GM20000 (cell line): ENCODE results near the gene ENTPD2.
A peak's percentile ranks its signal among the peaks of the same experiment; 100 is the strongest.
"Not testable (repeated sequence)": the region's sequence is repeated elsewhere in the genome, so short reads cannot be mapped to it uniquely, and the experiment has no call there.

ENCODE experiments used
- DNase-seq: peaks from one replicate; pipeline ENCODE4 v3.0.0; 2012; ENCODE audit warnings: low spot score
- TF ChIP-seq, protein P1 (sequence below): IDR thresholded peaks from 2 replicates; pipeline ENCODE4 v1.5.1; 2012; ENCODE audit warnings: mild to moderate bottlenecking, control low read depth; ENCODE audit errors: extremely low read depth, missing control alignments

ENTPD2 gene

DNA sequence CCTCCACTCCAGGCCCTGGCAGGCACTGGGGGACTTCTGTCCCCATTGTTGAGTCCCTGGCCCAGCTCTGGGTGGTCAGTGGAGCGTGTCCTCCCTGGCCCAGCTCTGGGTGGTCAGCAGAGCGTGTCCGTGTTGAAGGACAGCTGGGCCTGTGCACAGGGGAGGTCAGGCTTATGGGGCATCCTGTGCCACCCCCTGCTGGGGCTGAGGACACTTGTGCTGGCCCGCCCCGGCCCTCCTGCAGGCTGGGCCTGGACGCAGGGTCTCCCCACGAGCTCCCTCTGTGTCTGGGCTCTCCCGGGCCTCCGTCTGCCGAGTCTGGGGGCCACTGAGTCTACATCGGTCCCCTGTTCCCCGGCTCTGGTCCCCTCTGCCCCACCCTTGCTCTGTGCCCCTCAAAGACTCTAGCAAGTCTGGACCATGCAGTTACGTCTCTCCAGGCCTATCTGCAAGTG, 46.0 kb downstream of the ENTPD2 start:
- TF ChIP-seq, protein P1, sequence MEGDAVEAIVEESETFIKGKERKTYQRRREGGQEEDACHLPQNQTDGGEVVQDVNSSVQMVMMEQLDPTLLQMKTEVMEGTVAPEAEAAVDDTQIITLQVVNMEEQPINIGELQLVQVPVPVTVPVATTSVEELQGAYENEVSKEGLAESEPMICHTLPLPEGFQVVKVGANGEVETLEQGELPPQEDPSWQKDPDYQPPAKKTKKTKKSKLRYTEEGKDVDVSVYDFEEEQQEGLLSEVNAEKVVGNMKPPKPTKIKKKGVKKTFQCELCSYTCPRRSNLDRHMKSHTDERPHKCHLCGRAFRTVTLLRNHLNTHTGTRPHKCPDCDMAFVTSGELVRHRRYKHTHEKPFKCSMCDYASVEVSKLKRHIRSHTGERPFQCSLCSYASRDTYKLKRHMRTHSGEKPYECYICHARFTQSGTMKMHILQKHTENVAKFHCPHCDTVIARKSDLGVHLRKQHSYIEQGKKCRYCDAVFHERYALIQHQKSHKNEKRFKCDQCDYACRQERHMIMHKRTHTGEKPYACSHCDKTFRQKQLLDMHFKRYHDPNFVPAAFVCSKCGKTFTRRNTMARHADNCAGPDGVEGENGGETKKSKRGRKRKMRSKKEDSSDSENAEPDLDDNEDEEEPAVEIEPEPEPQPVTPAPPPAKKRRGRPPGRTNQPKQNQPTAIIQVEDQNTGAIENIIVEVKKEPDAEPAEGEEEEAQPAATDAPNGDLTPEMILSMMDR, result no peak
- DNase-seq, result no peak

DNA sequence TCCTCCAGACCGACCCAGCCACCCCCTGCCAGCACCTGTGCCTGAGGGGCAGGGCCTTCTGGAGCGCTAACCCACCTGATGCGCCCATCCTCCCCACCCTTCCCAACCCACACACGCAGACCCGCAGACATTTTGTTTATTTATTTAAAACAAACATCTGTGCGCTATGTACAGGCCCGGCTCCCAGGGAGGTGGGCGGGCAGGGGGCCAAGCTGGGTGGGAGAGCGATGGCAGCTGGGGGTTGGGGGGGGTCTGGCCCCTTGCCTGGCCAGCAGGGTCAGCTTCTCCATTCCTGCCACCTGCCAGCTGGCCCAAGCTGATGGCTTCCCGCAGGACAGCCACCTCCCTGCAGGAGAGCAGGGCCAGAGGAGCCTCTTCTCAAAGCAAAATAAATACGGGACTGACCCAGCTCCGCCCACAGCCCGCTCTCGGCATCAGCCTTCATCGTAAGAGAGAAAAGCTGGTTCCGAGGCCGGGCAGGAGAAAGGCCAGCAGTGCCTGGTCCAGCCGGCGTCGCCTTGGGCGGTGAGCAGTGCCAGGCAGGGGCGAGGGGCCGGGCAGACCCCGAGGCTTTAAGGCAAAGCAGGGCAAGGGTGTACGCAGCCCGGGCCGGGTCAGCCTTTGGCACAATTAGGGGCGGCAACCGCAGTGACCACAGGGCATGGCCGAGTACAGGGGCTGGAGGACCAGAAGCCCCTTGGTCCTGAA, 46.6 kb downstream of the ENTPD2 start:
- TF ChIP-seq, protein P1, result no peak
- no peak for DNase-seq

DNA sequence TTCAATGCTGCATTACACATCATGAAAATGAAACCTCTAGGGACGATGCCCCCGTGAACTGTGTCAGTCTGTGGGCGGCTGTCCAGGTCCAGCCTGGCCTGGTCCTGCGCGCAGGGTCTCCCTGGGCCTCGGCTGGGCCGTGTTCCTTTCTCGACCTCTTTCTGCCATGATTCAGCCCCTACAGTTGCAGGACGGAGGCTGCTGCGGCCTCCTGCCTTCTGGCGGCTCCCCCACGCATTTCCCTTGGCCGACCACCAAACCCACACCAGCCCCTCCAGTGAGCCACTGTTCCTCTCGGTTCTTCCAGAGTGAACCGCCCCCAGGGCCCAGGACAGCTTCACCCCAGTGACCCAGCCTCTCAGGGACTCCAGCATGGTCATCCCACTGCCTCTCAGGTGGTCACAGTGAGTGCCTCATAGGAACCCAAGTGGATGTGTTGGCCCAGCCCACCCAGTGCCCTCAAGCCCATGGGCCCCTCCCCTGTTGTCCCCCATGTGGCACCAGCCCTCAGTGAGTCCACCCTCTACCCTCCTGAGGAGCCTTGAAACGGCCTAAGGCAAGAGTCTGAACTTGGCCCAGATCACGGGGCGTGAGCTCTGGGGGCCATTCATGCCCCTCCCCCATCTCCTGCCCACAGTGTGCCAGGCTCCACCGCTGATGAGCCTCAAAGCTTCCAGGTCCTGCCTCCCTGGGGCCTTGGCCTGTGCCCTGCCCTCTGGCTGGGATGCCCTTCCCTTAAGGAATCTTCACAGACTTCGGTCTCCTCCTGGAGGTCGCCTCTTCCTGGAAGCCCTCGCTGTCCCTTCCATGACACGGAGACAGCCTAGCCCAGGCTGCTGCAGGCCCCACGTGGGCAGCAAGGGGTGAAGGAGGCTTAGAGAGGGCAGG, 47.5 kb downstream of the ENTPD2 start:
- TF ChIP-seq, protein P1, result no peak

DNA sequence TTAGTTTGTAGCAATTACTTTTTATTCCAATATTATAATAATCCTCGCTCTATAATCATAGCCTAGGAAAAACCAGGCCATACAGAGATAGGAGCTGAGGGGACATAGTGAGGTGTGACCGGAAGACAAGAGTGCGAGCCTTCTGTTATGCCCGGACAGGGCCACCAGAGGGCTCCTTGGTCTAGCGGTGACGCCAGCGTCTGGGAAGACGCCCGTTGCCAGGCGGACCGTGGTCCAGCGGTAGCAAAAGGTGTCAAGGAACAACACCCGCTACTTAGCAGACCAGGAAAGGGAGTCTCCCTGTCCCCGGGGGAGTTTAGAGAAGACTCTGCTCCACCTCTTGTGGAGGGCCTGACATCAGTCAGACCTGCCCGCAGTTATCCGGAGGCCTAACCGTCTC, 49.6 kb downstream of the ENTPD2 start:
- DNase-seq, result not testable (repeated sequence)
- TF ChIP-seq, protein P1, result peak; percentile 20

More for the DNA sequence above, 47.5 kb downstream of the ENTPD2 start:
- no peak for DNase-seq

DNA sequence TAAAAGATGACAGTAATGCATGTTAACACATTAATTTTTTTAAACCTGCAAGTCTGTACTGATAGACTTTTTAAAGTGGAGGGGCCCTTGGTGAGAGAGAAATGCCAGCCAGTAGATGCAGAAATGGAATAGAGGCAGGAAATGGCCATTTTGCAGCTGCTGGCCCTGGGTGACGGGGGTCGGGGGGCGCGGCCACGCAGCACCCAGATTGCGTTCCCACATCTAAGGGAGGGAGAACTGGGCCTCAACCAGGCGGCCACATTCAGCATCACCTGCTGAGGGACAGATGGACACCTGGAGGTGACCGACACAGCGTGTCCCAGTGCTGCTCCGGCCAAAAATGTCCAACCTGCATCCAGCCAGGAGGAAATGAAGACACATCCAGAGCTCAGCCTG, 51.2 kb downstream of the ENTPD2 start:
- no peak for DNase-seq
- TF ChIP-seq, protein P1, result no peak

DNA sequence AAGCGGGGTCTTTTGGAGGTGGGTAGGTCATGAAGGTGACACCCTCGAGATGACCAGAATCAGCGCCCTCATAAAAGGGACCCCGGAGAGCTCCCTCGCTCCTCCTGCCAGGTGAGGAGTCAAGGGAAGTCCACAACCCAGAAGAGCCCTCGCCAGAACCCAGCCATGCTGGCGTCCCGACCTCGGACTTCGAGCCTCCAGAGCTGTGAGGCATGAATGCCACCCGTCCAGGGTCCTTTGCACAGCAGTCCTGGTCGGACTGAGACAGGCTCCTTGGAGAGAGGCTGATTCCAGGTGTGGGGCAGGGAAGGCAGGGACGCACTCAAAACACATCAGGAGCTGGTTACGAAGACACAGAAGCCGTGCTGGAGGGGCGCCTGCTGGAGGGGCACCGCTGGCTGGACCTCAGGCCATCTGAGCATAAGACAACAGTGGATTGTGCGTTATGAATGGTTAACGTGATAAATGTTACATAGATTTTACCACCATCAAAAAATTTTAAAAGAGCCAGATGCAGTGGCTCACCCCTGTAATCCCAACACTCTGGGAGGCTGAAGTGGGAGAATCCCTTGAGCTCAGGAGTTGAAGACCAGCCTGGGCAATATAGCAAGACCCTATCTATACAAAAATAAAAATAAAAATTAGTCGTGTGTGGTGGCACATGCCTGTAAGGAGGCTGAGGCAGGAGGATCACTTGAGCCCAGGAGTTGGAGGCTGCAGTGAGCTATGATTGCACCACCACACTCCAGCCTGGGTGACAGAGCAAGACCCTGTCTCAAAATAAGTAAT, 51.8 kb downstream of the ENTPD2 start:
- no peak for DNase-seq
- TF ChIP-seq, protein P1, result no peak
